ENCODE data around the gene JAG2.

Gene JAG2

GRCh38 chr14:105149146-105149781 is 19.3 kb downstream of the JAG2 start:
- no peak for DNase-seq

- no peak for DNase-seq
Measured at GRCh38 chr14:105148604-105149145, 19.9 kb downstream of the JAG2 start.

- DNase-seq = no peak
Measured at GRCh38 chr14:105147671-105148603, 20.6 kb downstream of the JAG2 start.

GRCh38 chr14:105146976-105147635 is 21.5 kb downstream of the JAG2 start:
- no peak for DNase-seq

- no peak for DNase-seq
Measured at GRCh38 chr14:105146181-105146975, 22.2 kb downstream of the JAG2 start.

- no peak for DNase-seq
Measured at GRCh38 chr14:105145381-105146180, 23.0 kb downstream of the JAG2 start.

- no peak for DNase-seq
Measured at GRCh38 chr14:105144666-105145380, 23.8 kb downstream of the JAG2 start.

- no peak for DNase-seq
Measured at GRCh38 chr14:105144026-105144665, 24.4 kb downstream of the JAG2 start.

GRCh38 chr14:105143451-105144025 is 25.0 kb downstream of the JAG2 start:
- DNase-seq = no peak

GRCh38 chr14:105142651-105143450 is 25.7 kb downstream of the JAG2 start:
- DNase-seq = no peak

GRCh38 chr14:105141486-105142281 is 26.9 kb downstream of the JAG2 start:
- DNase-seq = no peak

- no peak for DNase-seq
Measured at GRCh38 chr14:105141026-105141425, 27.6 kb downstream of the JAG2 start.

- no peak for DNase-seq
Measured at GRCh38 chr14:105140581-105140980, 28.0 kb downstream of the JAG2 start.

- no peak for DNase-seq
Measured at GRCh38 chr14:105139831-105140239, 28.7 kb downstream of the JAG2 start.

GRCh38 chr14:105139212-105139825 is 29.3 kb downstream of the JAG2 start:
- no peak for DNase-seq

GRCh38 chr14:105138551-105139111 is 29.9 kb downstream of the JAG2 start:
- no peak for DNase-seq

- DNase-seq = no peak
Measured at GRCh38 chr14:105138021-105138541, 30.5 kb downstream of the JAG2 start.

All from NCI-H1436 treated with DMSO at 0.1 percent for 48 hours (cell line).